Thoracic aorta (tissue), 2 donors: ENCODE data around the gene TPO. TPM values are rescaled to one million over a fixed set of nuclear protein-coding genes. Genes with fewer than 3 reads are reported as not detected.
"Not testable (repeated sequence)": the region's sequence is repeated elsewhere in the genome, so short reads cannot be mapped to it uniquely, and the experiment has no call there.

Experiments
- ATAC-seq: fragments of 150-250 bp; one replicate; pipeline ENCODE4 v1.8.0; 2017; ENCODE audit warnings: low read depth; ENCODE audit not compliant: insufficient number of reproducible peaks, low FRiP score
- DNase-seq: peaks from one replicate; pipeline ENCODE4 v3.0.0-alpha.2; 2020; ENCODE audit warnings: low spot score
- H3K27ac ChIP-seq, 2 donors: fragments of 200-600 bp; sonication (generic); 1 replicate in 1 of 2; 2 replicates in 1 of 2; pipeline ENCODE4 v1.5.1; 2016; ENCODE audit warnings: mild to moderate bottlenecking in 2 of 2, moderate library complexity in 2 of 2
- H3K27me3 ChIP-seq: fragments of 200-600 bp; sonication (generic); replicated peaks from 2 replicates; pipeline ENCODE4 v1.6.0; 2016; ENCODE audit warnings: mild to moderate bottlenecking; ENCODE audit not compliant: insufficient read depth
- H3K36me3 ChIP-seq: fragments of 200-600 bp; sonication (generic); one replicate; pipeline ENCODE4 v1.5.1; 2016
- H3K4me1 ChIP-seq, 2 donors: fragments of 200-600 bp; sonication (generic); 1 replicate in 1 of 2; 2 replicates in 1 of 2; pipeline versions ENCODE4 v1.5.1 to v1.6.0; 2016; ENCODE audit warnings: low read depth in 2 of 2, mild to moderate bottlenecking in 1 of 2; ENCODE audit not compliant: control insufficient read depth in 1 of 2
- H3K4me3 ChIP-seq: fragments of 200-600 bp; sonication (generic); 2 replicates; pipeline ENCODE4 v1.5.1; 2016; ENCODE audit warnings: mild to moderate bottlenecking
- H3K9me3 ChIP-seq: fragments of 200-600 bp; sonication (generic); 2 replicates; pipeline ENCODE4 v1.5.1; 2016
- total RNA-seq, 2 donors: library from RNA; depleted of rRNA; stranded (reverse); fragments of >200 nt; gene quantifications; one replicate each; pipeline versions ENCODE4 v1.1.0 to v1.2.3, GENCODE V29; 2016
- TF ChIP-seq, protein P1 (sequence below): fragments of 200-600 bp; sonication (generic); IDR thresholded peaks from one replicate; pipeline ENCODE4 v1.5.1; 2019; ENCODE audit warnings: antibody characterized with exemption

TPO gene
- total RNA-seq, 2 donors from 2014 or later: 8.1 to 24.1 TPM

DNA sequence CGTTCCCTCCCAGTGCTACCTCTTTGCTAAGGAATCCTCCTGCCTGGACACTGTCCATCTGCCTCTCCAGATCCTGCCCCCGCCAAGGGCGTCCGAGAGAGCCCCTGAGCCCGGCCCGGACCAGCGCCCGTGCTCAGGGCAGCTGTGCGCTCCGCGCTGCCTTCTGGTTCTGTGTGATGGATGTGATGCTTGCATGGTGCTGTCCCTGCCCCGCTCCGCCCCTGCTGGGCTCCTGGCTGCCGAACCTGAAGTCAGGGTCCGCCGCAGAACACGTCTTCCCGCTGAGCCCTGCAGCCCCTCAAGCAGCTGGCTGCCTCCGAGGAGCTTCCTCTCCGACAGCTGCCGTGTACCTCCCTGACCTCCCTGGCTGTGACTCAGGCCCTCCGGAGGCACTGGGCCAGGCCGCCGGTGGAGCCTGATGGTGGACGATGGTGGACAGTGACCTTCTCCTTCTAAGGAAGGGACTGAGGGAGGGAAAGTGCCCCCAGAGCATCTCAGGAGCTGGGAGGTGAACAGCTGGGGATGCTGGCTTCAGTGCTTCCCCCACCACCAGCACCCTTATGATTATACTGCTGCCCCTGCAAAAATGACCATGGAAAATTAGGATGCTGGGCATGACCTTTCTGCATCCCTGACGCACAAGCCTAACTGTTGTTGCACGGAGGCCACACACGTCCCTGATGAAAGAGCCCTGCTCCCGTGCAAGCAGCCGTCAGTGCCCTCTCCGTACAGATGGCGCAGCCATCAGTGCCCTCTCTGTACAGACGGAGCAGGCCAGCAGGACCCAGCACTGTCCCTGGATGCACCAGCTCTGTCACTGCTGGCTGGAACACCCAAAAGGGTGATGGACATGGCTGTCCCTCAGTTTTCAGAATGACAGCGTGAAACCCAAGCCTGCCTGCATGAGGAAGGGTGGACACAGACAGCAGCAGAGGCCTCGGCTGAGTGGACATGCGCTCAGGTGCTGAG, 99.3 kb downstream of the TPO start:
- Histone ChIP-seq H3K9me3 (no peaks in the 10 kb centered on the region), H3K27me3 (no peaks in the 10 kb centered on the region), H3K4me3 (no peak overlapping the region), H3K27ac (no peak overlapping the region), H3K4me1 (no peaks in the 10 kb centered on the region), H3K36me3 (no peaks in the 10 kb centered on the region)
- no peak for ATAC-seq
- TF ChIP-seq, protein P1, sequence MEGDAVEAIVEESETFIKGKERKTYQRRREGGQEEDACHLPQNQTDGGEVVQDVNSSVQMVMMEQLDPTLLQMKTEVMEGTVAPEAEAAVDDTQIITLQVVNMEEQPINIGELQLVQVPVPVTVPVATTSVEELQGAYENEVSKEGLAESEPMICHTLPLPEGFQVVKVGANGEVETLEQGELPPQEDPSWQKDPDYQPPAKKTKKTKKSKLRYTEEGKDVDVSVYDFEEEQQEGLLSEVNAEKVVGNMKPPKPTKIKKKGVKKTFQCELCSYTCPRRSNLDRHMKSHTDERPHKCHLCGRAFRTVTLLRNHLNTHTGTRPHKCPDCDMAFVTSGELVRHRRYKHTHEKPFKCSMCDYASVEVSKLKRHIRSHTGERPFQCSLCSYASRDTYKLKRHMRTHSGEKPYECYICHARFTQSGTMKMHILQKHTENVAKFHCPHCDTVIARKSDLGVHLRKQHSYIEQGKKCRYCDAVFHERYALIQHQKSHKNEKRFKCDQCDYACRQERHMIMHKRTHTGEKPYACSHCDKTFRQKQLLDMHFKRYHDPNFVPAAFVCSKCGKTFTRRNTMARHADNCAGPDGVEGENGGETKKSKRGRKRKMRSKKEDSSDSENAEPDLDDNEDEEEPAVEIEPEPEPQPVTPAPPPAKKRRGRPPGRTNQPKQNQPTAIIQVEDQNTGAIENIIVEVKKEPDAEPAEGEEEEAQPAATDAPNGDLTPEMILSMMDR: no peak
- DNase-seq: no peak

DNA sequence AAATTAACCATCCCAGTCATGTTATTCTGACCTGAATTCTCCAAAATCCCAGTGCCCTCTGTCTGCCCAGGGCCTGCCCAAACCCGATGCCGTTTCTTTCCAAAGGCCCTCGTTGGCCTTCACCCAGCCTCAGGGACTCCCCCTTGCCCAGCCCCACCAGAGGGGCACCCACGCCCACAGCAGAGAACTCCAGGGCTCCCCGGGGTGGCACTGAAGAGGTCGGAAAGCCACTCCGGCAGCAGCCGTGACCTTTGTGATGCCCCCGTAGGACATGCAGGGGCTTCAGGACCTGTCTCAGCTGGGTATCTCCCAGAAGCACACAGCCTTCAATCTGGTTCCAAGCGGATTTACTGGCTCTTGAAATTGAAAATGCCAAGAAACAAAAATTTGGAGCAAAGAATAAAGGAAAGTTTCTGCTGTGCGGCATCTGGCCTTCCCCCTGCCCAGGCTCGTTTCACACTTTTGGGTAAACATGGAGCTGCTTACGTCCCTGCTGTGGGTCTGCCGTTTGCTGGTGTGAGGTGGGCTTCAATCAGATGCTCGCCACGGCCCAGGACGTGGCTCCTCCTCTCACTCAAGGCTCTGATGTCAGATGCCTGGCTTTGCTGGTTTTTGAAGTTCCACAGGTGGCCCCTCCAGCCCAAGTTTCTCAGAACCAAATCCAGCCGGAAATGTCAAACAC, 101.3 kb downstream of the TPO start:
- TF ChIP-seq, protein P1: no peak
- Histone ChIP-seq H3K9me3 (no peaks in the 10 kb centered on the region), H3K27me3 (no peaks in the 10 kb centered on the region), H3K4me1 (no peaks in the 10 kb centered on the region), H3K4me3 (no peak overlapping the region), H3K36me3 (no peaks in the 10 kb centered on the region), H3K27ac (no peak overlapping the region)
- DNase-seq: no peak
- ATAC-seq: no peak

DNA sequence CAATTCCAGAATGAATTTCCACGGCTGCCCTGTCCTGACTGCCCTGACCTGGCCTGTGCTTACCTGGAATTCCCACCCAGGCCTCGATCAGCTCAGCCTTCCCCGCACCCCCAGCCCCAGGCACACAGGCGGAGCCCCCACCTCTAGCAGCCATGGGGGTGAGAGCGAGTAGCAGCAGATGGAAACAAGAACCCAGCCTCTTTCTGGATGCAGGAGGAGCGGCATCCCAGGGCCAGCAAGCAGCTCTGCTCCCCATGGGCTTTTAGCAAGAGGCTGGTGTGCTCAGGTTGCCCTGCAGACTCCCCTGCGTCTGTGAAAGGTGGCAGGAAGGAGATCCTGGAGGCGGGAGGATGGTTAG, 101.8 kb downstream of the TPO start:
- Histone ChIP-seq H3K27ac (no peak overlapping the region), H3K27me3 (no peaks in the 10 kb centered on the region), H3K9me3 (no peaks in the 10 kb centered on the region), H3K4me3 (no peak overlapping the region), H3K36me3 (no peaks in the 10 kb centered on the region), H3K4me1 (no peaks in the 10 kb centered on the region)
- TF ChIP-seq, protein P1: no peak
- ATAC-seq (no peak), DNase-seq (no peak)

DNA sequence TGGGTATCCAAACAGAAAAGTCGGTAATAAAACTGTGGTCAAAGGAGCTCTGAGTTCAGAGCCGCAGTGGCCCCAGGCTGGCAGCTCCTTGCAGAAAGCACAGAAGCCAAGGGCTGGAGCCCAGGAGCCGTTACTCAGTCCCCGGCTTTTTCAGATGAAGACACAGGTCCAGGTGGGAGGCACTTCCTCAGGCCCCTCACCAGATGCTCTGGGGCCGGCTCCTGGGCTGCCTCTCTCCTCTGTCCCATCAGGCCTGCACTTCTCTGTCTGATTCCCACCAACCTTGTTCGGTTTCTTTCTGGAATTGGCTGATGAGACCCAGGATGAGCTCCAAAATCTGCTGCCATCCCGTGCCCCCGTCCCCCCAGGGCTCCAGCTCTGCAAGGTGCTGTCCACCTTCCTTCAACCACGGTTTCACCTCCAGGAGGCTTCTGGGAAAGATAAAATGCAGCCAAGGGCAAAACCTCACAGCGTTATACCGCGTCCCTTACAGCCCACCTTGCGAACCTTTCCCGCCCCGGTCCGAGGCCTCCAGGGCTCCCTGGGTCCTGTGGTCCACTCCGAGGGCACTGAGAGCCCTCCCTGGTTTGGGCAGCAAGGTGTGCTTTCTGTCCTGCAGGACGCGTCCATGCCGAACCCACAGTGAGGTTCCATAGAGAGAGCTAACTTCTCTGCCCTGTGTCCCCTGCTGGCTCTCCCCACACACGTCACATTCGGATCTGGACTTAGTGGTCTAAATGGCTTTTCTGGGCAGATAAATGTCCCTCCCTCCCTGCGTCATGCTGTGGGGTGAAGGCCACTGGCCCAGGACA, 102.9 kb downstream of the TPO start:
- no peaks in the 10 kb centered on the region for H3K9me3 ChIP-seq
- H3K27ac ChIP-seq: no peak overlapping the region
- TF ChIP-seq, protein P1: no peak
- no peaks in the 10 kb centered on the region for H3K27me3 ChIP-seq
- no peak for DNase-seq
- H3K36me3 ChIP-seq: no peaks in the 10 kb centered on the region
- H3K4me1 ChIP-seq: no peaks in the 10 kb centered on the region
- no peak for ATAC-seq
- no peak overlapping the region for H3K4me3 ChIP-seq

DNA sequence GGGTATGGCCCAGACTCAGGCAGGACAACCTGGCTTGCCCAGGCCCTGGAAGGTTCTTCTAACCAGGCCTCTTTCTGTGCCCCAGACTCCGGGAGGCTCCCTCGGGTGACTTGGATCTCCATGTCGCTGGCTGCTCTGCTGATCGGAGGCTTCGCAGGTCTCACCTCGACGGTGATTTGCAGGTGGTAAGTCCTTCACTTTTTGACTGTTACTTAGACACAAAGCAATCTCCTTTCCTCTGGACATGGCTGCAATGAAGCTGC, 103.5 kb downstream of the TPO start:
- DNase-seq (no peak), ATAC-seq (no peak)

DNA sequence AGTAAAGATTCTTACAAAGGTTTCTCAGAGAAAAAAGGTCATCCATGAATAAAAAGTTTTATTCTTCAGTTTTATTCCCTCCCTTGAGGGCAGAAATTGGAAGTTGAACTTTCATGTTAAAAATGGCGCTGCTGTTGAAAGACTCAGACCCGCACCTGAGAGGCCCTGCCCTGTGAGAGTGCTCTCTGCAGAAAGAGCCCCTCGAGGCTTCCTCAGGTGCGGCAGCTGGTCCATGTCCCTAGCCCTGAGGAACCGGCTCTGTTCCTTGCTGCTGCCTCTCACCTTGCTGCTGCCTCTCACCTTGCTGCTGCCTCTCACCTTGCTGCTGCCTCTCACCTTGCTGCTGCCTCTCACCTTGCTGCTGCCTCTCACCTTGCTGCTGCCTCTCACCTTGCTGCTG, 104.0 kb downstream of the TPO start:
- H3K4me3 ChIP-seq, H3K27me3 ChIP-seq, H3K9me3 ChIP-seq, H3K4me1 ChIP-seq, DNase-seq, H3K36me3 ChIP-seq, H3K27ac ChIP-seq, ATAC-seq: not testable (repeated sequence)

More for the DNA sequence above, 103.5 kb downstream of the TPO start:
- Histone ChIP-seq H3K4me1 (no peaks in the 10 kb centered on the region), H3K27me3 (no peaks in the 10 kb centered on the region), H3K9me3 (no peaks in the 10 kb centered on the region), H3K4me3 (no peak overlapping the region), H3K27ac (no peak overlapping the region), H3K36me3 (no peaks in the 10 kb centered on the region)
- TF ChIP-seq, protein P1: no peak
